ENCODE measurements around the gene NRXN3.

- TF ChIP-seq EZH2 (IDR thresholded peaks at IDR 0.05; ENCODE audit: low read length, unreplicated experiment) = no peak
- TF ChIP-seq, protein P1, sequence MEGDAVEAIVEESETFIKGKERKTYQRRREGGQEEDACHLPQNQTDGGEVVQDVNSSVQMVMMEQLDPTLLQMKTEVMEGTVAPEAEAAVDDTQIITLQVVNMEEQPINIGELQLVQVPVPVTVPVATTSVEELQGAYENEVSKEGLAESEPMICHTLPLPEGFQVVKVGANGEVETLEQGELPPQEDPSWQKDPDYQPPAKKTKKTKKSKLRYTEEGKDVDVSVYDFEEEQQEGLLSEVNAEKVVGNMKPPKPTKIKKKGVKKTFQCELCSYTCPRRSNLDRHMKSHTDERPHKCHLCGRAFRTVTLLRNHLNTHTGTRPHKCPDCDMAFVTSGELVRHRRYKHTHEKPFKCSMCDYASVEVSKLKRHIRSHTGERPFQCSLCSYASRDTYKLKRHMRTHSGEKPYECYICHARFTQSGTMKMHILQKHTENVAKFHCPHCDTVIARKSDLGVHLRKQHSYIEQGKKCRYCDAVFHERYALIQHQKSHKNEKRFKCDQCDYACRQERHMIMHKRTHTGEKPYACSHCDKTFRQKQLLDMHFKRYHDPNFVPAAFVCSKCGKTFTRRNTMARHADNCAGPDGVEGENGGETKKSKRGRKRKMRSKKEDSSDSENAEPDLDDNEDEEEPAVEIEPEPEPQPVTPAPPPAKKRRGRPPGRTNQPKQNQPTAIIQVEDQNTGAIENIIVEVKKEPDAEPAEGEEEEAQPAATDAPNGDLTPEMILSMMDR (conservative IDR thresholded peaks at IDR 0.05; ENCODE audit: low read depth, low read length) = no peak
- TF ChIP-seq EZH2phosphoT487 (IDR thresholded peaks at IDR 0.05; ENCODE audit: borderline replicate concordance, low read length) = no peak
Observed at GRCh38 chr14:78259831-78260230, 89.7 kb downstream of the NRXN3 start.
